Stomach (tissue), 4 donors: ENCODE measurements around the gene RPS2.

Experiments
- EP300 ChIP-seq: sonication (generic); formaldehyde crosslinking; IDR thresholded peaks from one replicate; pipeline ENCODE4 v1.6.1; 2017; ENCODE audit warnings: antibody characterized with exemption
- POLR2A ChIP-seq, 4 donors: fragments of 450-650 bp; IDR thresholded peaks; one replicate each; pipeline ENCODE4 v1.6.1; 2016; ENCODE audit warnings: antibody characterized with exemption in 4 of 4, control low read depth in 2 of 4, mild to moderate bottlenecking in 1 of 4, moderate library complexity in 1 of 4
- POLR2AphosphoS5 ChIP-seq, 3 donors: sonication (generic); formaldehyde crosslinking; IDR thresholded peaks; one replicate each; pipeline ENCODE4 v1.6.1; 2016; ENCODE audit warnings: antibody characterized with exemption in 3 of 3
- TF ChIP-seq, protein P1 (sequence below), 7 experiments: fragments of 450-650 bp in 4 of 7; fragments of 200-600 bp in 3 of 7; sonication (generic) in 3 of 7; IDR thresholded peaks; one replicate each; pipeline ENCODE4 v1.5.1; 2016 to 2019; ENCODE audit warnings: antibody characterized with exemption in 7 of 7, control low read depth in 2 of 7, mild to moderate bottlenecking in 1 of 7

GRCh38 chr16:1973461-1974156, 9.0 kb upstream of the RPS2 start:
- TF ChIP-seq POLR2A (IDR thresholded peaks at IDR 0.05) (no peak), POLR2AphosphoS5 (IDR thresholded peaks at IDR 0.05) (no peak), EP300 (no peak)
- TF ChIP-seq, protein P1, sequence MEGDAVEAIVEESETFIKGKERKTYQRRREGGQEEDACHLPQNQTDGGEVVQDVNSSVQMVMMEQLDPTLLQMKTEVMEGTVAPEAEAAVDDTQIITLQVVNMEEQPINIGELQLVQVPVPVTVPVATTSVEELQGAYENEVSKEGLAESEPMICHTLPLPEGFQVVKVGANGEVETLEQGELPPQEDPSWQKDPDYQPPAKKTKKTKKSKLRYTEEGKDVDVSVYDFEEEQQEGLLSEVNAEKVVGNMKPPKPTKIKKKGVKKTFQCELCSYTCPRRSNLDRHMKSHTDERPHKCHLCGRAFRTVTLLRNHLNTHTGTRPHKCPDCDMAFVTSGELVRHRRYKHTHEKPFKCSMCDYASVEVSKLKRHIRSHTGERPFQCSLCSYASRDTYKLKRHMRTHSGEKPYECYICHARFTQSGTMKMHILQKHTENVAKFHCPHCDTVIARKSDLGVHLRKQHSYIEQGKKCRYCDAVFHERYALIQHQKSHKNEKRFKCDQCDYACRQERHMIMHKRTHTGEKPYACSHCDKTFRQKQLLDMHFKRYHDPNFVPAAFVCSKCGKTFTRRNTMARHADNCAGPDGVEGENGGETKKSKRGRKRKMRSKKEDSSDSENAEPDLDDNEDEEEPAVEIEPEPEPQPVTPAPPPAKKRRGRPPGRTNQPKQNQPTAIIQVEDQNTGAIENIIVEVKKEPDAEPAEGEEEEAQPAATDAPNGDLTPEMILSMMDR (IDR thresholded peaks at IDR 0.05): no peak
